Measurements from ENCODE around the gene SYNE1.
A peak's percentile ranks its signal among the peaks of the same experiment; 100 is the strongest.

The SYNE1 gene

DNA sequence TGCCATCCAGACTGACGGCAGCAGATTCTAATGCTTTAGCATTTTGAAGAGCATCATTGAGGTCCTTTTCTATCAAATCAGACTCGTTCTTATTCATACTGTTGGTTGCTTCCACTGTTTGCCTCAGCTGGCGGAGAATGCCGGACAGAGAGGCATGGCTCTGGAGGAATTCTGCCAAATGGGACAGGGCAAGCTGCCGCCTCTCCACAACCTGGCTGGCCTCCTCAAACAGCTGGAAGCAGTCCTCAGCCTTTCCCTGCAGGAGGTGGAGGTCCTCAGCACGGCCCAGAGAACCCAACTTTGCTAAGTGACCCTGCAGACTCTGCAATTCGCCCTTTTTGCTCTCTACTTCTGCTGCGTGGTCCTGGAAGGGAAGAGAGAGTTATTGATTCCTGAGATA is 220.5 kb downstream of the SYNE1 start:
- DNase-seq: no peak

DNA sequence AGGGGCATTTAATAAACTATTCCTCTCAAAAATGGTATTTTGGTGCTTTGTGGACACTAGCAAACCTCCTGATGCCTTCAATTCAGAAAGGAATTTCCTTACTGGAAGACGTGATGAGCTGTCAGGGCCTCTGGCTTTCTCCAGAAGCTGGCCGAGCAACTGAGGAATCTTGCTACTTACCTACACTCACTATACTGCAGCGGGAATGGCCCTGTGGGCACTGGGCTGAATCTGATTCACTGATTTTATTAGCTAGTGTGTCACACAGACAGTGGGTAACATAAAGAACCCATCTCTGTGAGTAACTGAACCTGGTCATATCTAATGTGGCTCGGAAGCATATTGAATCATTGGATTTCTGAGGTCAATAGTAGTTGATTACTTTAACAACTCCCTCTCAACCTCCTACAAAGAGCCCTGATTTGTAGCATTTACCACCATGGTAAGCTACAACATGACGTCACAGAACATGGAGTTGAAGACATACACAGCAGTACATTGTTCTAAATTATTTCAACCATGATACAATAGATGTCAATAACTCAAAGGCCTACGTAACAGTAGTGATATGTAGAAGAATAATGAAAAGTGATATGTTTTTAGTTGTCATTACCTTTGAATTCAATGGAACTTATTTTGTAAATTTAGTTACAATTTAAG is 232.1 kb downstream of the SYNE1 start:
- no peak for DNase-seq

GRCh38 chr6:152404086-152404857 is 232.9 kb downstream of the SYNE1 start:
- no peak for DNase-seq

DNA sequence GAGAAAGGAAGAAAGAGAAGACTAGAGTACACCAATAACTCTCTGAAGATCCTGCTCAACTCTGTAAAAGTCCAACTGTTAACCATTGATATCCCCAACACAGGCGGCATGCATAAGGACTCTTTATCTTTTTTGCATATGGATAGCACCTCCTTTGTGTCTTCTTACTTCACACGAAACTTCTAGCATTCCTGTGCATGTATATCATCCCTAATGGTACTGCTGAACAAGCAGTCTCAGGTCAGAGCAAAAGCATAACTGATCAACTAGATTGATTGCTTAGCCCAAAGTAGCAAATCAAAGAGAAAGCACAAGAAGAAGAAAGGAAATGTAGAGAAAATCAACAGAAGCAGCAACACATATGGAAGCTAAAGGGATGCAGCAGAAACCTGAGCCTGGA is 234.4 kb downstream of the SYNE1 start:
- no peak for DNase-seq

DNA sequence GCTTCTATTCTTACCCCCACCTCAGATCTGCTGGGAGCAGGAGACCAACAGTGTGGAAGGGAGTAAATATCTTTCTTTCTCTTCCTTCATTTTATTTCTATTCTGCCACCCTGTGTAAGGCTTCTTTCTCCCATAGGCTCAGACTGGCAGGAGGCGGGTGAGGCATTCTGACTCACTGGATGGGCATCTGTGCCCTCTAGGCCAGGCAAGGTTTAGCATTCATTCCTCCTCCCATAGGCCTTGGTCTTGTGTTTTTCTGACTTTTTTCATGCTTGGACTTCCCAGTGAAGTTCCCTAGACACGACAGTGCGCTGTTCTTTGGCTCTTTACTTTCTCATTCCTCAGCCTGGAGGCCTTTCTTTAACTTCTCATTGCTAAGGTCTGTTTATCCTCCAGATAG is 235.2 kb downstream of the SYNE1 start:
- DNase-seq: peak; percentile 14 to 71

GRCh38 chr6:152399399-152399798 is 237.8 kb downstream of the SYNE1 start:
- no peak for DNase-seq

DNA sequence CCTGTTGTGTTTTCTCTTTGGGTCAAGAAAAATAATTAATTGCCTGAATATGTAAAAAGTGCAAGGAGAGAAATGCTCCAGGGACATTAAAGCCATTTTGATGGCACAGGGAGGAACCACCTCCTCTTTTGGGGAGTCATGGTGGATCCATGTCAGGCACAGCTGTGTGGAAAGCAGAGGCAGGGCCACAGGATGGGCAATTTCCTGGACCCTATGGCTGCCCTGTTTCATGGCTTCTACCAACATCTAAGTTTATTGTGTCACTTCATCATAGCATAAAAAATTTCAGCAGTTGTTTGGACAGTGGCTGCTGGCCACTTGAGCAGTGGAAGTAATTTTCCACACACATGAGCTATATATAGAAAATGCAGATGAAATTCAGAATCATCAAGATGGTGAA is 238.2 kb downstream of the SYNE1 start:
- DNase-seq: no peak

DNA sequence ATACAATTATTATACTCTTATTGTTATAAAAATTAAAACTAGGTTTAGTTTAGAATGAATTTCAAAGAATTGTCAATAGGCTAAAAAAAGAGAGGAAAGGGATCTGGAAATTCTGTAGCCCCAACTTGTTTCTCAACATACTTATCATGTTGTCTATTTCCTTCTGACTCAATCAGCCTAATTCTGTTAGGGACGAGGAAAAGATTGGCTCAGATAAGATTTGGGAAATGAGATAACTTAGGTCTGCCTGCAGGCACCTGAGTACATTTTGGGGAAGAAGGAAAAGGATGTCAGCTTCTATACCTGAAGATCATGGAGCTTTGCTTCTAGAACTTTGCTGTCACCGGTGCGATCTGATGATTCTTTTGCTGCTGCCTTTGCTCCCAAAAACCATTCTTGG is 238.8 kb downstream of the SYNE1 start:
- no peak for DNase-seq

GRCh38 chr6:152394303-152394702 is 242.9 kb downstream of the SYNE1 start:
- no peak for DNase-seq

GRCh38 chr6:152391179-152391880 is 245.8 kb downstream of the SYNE1 start:
- no peak for DNase-seq

DNA sequence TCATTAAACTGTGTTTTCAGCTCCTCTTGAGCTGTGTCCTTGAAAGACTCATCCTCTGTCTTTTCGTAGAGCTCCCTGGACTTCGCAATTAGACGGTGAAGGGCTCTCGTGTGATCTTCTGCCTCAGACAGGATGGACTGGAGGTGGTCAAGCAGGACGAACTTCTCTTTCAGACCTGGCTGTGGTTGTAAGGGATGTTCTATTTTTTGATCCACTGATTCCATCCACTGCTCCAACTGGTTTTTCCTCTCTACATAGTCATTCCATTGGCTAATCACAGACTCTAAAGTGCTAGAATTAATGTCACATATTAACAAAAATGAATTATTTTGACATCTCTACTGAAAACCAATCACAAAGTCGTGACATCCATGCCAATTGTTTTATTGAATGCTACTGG is 250.1 kb downstream of the SYNE1 start:
- DNase-seq: no peak

GRCh38 chr6:152386131-152386530 is 251.0 kb downstream of the SYNE1 start:
- no peak for DNase-seq

DNA sequence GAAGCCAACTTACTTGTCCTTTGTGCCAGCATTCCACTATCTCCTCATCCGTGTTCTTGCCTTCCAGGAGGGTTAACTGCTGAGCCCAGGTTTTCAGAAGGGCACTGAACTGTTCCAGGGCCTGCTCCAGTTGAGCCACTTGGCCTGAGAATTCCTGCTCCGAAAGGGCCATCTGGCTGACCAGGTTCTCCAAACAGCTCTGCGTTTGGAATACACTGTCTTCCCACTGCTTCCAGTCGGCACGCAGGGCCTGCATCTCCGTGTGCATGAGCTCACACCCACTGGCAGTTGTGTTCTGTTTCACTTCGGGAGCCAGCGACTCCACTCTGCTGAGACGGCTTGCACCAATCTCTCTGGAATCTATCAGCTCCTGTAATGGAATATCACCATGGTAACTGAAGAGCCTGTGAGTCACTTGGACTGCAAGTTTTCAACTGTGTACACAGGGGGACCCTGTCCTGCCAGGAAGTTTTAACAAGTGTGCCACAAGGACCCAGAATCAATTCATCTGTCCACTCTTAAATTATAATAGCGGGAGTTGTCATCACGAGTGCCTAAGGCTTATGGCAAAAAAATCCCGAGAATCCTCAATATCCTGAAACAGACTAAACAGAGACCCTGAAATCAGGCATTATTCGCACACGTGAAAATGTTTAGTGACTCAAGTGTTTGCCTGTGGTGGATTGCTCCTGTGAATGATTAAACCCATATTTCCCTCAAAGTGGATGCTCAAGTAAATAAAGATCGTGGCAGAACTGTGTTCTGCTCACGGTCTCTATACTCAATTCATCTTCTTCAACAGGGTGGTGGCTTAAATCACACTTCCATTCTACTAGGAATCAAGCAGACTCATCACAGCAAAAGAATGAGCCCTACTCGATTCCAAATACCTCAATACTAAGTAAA is 255.9 kb downstream of the SYNE1 start:
- DNase-seq: no peak

GRCh38 chr6:152380351-152380767 is 256.8 kb downstream of the SYNE1 start:
- DNase-seq: no peak

- no peak for DNase-seq
Measured at GRCh38 chr6:152379423-152379822, 257.7 kb downstream of the SYNE1 start.

GRCh38 chr6:152378169-152378568 is 259.0 kb downstream of the SYNE1 start:
- DNase-seq: no peak

DNA sequence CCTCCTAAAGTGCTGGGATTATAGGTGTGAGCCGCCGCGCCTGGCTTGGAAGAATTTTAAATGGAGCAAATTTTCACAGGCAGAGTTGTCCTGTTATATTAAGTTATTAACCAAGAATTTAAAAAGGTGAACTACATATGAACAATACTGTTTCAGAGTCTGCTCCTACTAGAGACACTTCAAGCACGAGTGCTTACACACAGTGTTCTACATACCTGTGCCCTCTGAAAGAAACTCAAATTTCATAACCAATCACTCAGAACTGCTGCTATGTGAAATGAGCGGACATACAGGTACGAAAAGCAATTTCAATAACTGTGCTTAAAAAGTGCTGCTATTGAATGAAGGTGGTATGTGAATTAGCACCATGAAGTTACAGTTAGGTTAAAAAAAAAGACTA is 262.0 kb downstream of the SYNE1 start:
- DNase-seq: no peak

GRCh38 chr6:152372945-152373344 is 264.2 kb downstream of the SYNE1 start:
- no peak for DNase-seq

GRCh38 chr6:152371775-152372174 is 265.4 kb downstream of the SYNE1 start:
- no peak for DNase-seq

GRCh38 chr6:152368751-152369624 is 268.2 kb downstream of the SYNE1 start:
- DNase-seq: no peak

GRCh38 chr6:152364866-152365265 is 272.3 kb downstream of the SYNE1 start:
- no peak for DNase-seq

DNA sequence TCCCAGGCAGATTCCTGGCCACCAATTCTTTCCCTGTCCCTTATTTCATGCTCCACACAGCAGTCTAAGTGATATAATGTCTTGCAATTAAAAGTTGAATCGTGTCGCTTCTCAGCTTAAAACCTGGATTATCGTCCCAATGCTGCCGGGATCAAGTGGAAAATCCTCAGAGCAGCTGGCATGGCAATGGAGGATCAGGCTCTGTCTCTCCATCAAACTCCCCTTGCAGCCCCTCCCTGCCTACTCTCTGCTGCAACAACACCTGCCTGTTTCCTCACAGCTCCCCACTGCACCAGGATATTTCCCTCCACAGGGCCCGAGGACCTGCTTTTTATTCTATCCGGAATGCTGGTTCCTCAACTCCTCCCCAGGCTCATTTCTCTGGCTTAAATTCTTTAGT is 277.1 kb downstream of the SYNE1 start:
- no peak for DNase-seq

Data from SW 1271 (cell line).